HS-27A (cell line): ENCODE results near the gene SOX12.

Source experiments
- DNase-seq: peaks from one replicate; pipeline ENCODE4 v3.0.0-alpha.2; 2012; ENCODE audit warnings: low read depth, missing footprints

SOX12 gene

GRCh38 chr20:301886-302848 is 23.2 kb upstream of the SOX12 start:
- DNase-seq, result no peak

- DNase-seq, result no peak
Measured at GRCh38 chr20:305745-306144, 19.6 kb upstream of the SOX12 start.

DNA sequence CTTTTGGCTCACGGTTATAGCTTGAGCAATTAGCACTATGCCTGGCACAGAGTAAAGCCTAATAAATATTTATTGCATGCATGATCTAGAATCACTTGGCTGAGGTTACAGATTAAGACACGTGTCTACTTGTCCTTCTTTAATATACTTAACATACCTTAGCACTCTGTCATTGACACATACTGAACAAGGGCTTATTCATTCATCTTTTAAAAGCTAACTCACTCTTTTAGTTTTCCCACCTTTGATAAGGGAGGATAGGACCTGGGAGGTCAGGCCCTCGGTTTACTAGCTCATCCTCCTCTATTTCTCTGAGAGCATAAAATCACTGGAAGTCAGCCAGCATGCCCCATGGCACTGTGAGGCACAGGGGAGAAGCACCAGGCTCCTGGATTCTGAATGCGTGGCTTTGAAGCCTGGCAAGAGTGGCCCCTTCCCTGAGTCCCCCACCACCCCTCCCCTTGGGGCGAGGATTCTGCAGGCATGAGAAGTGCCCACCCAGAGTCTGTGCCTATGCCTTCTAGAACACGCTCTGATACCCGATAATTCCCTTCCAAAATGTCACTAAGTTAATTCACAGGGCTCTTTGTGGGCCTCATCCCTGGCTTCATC is 16.8 kb upstream of the SOX12 start:
- no peak for DNase-seq

GRCh38 chr20:309306-309840 is 16.0 kb upstream of the SOX12 start:
- DNase-seq, result no peak

GRCh38 chr20:309841-310644 is 15.3 kb upstream of the SOX12 start:
- DNase-seq, result peak; percentile 96

- no peak for DNase-seq
Measured at GRCh38 chr20:310645-311044, 14.7 kb upstream of the SOX12 start.

DNA sequence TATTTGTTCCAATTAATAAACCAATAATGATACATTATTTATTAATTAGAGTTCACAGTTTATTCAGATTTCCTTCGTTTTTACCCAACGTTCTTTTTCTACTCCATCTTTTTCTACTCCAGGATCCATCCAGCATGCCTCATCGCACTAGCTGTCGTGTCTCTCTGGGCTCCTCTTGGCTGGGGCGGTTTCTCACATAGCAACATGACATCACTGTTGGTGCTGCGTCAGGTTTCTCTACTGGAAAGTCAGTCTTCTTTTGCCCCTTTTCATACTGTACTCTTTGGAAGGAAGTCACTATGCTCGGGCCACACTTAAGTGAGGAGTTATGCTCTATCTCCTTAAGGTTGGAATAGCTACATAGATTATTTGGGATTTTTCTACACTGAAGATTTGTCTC is 13.7 kb upstream of the SOX12 start:
- no peak for DNase-seq

DNA sequence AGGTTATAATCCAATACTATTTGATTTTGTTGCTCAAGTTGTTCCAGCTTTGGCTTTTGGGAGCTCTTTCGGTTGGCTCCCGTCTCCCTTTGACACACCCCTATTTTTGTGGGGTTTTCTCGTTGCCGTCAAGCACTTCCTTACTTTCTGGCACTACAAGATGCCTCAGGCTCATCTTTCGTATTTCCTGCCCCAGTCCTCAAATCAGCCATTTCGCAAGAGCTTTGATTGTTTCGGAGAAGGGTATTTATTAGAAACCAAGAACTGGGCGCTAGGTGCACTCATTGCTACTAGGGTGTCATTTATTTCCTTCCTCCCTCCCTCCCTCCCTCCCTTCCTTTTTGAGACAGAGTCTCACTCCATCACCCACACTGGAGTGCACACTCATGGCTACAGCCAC is 13.3 kb upstream of the SOX12 start:
- no peak for DNase-seq

GRCh38 chr20:312866-313265 is 12.5 kb upstream of the SOX12 start:
- no peak for DNase-seq

- DNase-seq, result no peak
Measured at GRCh38 chr20:313402-313801, 11.9 kb upstream of the SOX12 start.

DNA sequence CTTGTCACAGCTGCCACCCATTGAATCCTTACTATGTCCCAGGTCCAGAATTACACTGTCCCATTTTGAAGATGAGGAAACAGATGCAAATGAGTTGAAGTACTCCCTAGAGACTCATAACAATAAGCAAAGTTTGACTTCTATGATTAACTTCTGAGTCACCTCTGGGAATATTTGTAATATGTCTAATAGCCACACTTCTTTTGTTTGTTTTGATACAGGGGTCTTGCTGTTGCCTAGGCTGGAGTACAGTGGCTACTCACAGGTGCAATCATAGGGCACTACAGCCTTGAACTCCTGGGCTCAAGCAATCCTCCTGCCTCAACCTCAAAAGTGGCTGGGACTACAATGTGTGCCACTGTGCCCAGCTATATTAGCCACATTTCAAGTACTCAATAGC is 11.4 kb upstream of the SOX12 start:
- no peak for DNase-seq

GRCh38 chr20:316316-317068 is 8.9 kb upstream of the SOX12 start:
- DNase-seq, result no peak

DNA sequence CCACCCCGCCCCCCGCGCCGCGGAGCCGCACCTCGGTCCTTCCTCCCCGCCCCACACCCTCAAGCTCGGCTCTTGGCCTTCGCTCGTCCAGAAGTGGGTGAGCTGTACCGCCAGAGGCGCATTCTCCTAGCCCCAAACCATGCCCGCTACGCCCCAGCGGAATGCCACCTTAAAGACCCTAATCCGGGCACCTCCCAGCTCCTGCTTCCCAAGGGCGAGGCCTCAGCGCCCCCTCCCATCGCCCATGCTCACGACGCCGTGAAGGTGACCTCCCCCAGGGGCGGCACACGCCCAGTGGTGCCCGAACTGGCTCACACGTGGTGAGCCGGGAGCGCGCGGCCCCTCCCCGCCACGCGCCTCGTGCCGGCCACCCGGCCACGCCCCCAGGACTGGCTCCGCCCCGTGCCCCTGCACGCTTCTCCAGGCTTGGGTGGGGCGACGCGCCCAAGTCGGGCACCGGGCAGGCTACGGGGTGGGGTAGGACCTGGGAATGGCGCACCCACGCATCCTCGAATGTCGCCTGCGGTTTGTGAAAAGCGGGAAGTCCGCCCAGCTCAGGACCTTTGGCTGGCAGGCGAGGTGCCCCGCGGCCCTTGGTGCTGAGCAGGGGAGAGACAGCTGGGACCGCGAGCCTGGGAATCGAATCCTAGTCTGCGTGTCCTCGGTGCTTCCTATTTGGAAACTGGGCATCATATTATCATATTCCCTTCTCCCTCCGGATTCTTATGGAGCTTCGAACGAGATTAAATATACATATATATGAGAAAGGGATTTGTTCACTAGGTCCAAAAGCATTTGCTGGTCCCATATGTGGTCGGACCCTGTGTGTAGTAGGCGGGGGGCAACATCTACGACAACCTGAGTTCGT is 941 bp upstream of the SOX12 start:
- peak; percentile 86 for DNase-seq

- DNase-seq, result no peak
Measured at GRCh38 chr20:325889-326644, 715 bp downstream of the SOX12 start.

- no peak for DNase-seq
Measured at GRCh38 chr20:326645-327185, 1.4 kb downstream of the SOX12 start.

DNA sequence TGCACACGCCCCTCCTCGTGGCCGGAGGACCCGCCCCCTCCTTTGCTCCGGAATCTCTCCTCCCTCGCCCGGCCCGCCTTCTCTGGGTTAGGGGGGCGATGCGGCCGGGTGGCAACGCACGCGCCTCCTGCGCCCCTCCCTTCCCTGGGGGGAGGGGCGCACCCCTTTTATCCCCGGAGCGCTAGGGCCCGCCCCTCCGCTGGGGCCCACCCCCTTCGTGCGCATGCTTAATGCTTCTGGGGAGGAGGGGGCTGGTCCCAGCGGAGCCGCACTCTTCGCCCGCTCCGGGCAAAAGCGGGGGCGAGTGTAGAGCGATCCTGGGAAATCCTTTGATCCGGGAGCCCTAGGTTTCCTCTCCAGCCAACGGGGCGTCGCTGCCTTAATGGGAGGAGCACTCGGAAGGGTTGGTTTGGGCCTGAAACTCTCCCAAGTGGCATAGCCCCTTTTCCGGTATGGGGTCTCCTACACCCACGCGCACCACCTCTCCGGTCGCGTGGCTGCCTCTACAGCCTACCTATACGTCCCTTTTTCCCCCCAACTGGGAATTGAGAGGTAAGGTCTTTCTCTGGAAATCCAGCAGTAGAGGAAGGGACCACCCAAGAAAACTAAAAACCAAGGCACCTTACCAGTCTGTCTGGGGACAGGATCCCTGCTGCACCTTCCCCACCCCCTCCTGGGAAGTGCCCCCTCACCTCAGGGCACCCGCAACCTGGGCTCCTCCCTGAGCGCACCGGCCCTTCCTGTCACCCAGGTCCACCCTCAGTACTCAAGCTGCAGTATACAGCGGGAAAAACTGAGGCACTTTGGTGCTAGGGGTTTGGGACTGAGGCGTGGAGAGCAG is 2.1 kb downstream of the SOX12 start:
- DNase-seq, result peak; percentile 69

DNA sequence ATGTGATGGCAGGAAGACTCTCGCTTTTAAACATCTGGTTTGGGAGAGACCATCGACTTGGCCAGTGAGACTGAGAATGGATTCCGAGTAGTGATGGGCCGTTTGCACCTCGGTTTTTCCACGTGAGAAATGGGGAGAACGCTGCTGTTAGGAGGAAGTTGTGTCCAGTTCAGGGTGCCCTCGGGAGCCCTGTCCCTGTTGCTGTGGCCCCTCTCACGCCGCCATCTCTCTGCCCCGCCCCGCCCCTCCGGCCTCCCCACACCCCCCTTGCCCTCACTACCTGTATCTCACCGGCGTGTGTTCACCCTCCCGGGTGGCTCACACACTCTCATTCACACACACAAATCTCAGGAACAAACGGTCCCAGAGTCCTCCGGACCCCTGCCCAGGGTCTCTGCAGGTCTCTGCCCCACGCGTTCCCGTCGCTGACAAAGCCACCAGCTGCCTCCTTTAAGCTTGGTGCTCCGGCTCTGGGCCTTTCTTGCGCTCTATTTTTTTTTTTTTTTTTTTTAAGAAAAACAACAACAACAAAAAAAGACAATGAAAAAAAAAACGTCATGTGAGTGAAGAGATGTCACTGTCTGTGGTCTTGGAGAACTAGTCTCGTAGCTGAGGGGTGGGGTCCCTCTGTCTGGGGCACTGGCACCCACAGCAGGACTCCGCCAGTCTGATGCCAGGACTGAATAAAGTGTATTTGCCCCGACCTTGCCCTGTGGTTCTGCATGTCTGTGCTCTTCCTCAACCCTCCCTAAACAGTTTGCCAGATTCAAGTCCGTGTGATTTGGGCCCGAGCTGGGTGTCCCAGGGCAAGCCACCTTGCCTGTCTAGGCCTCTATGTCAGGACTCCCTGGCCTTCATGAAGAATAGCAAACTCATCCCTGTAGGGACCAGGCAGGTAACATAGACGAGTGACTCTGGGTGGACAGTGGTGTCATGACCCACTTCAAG is 2.9 kb downstream of the SOX12 start:
- DNase-seq, result no peak
